C1 segment of cervical spinal cord (tissue), 14 donors: ENCODE results near the gene TMEM273.

Experiments
- DNase-seq, 14 donors: peaks; one replicate each; lab custom pipeline; 2025; lab: John Stamatoyannopoulos, UW

The TMEM273 gene

GRCh38 chr10:49116509-49117375, 71.4 kb downstream of the TMEM273 start:
- no peak for DNase-seq

GRCh38 chr10:49115796-49116508, 72.2 kb downstream of the TMEM273 start:
- no peak for DNase-seq

GRCh38 chr10:49115015-49115795, 73.0 kb downstream of the TMEM273 start, which contains the start of gene VSTM4:
Gene VSTM4 (minus strand): TSS chr10:49115522. CDS start chr10:49115485, 37 bp downstream.
- peak in 7 of 14 donors; percentile 36 to 75 (median 64) for DNase-seq

DNA sequence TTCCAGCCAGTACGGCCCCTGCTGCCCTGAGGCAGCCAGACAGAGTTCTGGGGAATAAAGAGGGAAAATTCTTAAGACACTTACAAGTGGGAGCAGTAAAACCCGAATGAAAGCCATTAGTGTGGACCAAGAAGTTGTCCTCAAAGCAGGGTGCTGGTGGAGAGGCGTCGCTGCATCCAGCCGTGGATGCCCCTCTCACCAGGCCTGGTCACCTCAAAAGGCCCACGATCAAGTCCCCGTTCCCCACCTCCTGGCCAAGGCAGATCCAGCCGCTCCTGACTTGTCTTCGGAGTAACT, 73.5 kb downstream of the TMEM273 start:
- DNase-seq: peak in 1 of 14 donors; percentile 33

- DNase-seq: no peak
These were observed 74.5 kb downstream of the TMEM273 start for GRCh38 chr10:49113741-49114141.

DNA sequence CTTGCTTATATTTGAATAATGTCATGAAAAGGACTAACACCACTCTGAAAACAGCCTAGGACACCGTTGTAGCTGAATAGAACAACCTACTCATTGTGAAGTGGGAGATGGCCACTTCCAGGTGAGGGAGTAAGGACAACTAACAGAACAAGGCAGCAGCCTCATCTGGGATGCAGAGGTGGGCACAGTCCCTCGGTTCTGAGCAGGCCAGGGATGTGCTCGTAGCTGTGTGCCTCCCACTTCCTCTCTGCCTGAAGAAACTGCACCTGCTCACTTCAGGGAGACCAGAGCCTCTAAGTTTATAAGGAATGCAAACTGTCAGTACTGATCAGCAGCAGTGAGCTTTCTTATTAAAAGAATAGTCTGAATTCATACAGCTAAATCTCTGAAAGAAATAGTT, 75.3 kb downstream of the TMEM273 start:
- no peak for DNase-seq

DNA sequence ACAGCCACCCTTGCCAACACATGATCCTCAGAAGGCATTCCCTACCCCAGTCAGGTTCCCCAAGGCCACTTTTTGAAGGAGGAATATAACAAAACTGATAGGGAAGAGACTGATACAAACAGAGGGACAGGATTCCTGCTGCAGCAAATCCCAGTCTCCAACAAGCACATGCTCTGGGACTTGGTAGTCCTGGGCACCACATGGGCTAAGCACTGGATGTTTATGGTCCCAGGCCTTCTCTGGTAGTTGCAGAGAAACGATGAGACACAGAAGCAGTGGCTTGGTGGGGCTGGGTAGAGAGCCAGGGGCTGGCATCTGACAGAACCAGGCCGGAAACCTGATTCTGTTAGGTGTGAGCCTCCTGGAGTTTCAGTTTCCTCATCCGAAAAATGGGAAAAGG, 76.1 kb downstream of the TMEM273 start:
- no peak for DNase-seq

- no peak for DNase-seq
These were observed 76.9 kb downstream of the TMEM273 start for GRCh38 chr10:49111320-49111698.

DNA sequence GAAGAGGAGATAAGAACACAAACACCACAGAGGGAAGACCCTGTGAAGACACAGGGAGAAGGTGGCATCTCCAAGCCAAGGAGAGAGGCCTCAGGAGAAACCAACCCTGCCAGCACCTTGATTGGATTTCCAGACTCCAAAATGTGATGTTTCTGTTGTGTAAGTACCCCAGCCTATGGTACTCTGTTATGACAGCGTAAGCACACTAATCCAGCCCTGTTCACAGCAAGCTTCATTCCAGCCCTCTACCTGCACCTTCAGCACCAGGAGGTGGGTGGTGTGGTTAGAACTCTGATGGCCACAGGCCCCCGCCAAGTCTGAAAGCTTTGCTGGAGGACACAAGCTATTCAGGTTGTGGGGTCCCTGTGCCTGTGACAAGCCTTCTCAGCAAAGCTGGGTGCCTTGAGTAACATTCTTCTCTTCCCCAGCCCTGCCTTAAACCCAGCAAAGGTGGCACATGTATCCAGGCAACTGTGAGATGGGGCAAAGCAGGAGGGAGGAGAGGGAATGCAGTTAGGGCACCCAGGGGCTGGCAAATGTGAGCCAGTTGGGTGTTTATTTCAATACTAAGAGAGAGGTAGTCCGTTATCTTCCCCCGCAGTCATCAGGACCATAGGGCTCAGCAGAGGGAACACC, 77.4 kb downstream of the TMEM273 start:
- DNase-seq: no peak

GRCh38 chr10:49109669-49110340, 78.4 kb downstream of the TMEM273 start:
- DNase-seq: no peak

- DNase-seq: no peak
These were observed 79.5 kb downstream of the TMEM273 start for GRCh38 chr10:49108656-49109055.

- DNase-seq: no peak
These were observed 80.3 kb downstream of the TMEM273 start for GRCh38 chr10:49107887-49108267.

DNA sequence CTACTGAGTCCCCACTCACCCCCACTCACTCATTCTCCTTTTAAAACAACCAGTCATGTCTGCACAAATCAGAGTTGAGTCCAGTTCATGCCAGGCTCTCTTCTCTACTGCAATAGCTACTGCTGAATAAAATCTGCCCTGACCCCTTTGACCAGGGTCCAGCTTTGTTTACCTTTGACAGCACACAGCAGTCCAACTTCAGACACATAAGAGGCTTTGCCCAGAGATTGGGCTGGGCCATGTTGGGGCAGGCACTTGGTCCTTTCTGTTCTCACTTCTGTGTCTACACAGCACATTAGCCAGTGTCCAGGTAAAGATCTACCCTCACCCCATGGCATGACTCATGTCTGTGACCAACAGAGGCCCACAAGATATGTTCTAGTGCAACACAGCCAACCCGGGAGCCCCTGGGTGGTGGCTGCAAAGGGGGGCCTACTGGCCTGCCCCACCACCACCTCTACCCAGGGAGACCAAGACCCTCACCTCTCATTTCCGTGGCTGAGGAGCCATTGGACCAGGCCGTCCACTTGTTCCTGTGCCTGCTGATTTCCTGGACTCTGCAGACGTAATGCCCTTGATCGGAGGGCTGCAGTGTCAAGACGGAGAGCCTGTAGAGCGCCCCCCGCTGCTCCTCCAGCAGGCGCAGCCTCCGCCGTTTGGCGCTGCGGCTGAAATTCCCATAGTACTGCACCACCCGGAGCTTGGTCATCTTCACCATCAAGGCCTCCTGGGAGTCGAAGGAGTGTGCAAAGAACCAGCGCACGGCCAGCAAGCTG, 80.9 kb downstream of the TMEM273 start:
- no peak for DNase-seq

- DNase-seq: peak in 9 of 14 donors; percentile 27 to 63 (median 38)
These were observed 81.7 kb downstream of the TMEM273 start for GRCh38 chr10:49106451-49106850.

DNA sequence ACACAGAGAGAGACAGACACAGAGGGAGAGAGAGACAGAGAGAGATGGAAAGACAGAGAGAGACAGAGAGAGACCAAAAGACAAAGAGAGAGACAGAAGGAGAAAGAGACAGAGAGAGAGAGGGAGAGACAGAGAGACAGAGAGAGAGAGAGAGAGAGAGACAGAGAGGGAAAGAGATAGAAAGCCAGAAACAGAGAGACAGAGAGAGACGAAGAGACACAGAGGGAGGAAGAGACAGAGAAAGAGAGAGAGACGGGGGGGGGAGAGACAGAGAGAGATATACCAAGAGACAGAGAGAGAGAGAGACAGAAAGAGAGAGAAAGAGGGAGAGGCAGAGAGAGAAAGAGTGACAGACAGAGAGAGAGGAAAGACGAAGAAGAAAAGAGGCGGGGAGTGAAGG, 83.1 kb downstream of the TMEM273 start:
- no peak for DNase-seq
